SK-N-SH treated with all-trans-retinoic acid at 6 μM for 48 hours (cell line): ENCODE measurements around the gene MAK.

ENCODE experiments used
- ATAC-seq: fragments of 200-7000 bp; cut with Tn5 transposase; 3 replicates; pipeline ENCODE4 v1.9.1; 2020; ENCODE audit warnings: mild to moderate bottlenecking, moderate library complexity
- CREB5 ChIP-seq: fragments of 250-450 bp; sonication (Bioruptor Pico); IDR thresholded peaks from 2 replicates; pipeline ENCODE4 v1.5.1; 2020; ENCODE audit warnings: low read depth, mild to moderate bottlenecking, moderate library complexity
- CSDC2 ChIP-seq: fragments of 250-450 bp; sonication (Bioruptor Pico); IDR thresholded peaks from 2 replicates; pipeline ENCODE4 v1.5.0; 2020; ENCODE audit warnings: mild to moderate bottlenecking, moderate library complexity
- CSRNP3 ChIP-seq: fragments of 250-450 bp; sonication (Bioruptor Pico); IDR thresholded peaks from 2 replicates; pipeline ENCODE4 v1.5.1; 2021; ENCODE audit warnings: mild to moderate bottlenecking, moderate library complexity
- ESRRG ChIP-seq: fragments of 250-450 bp; sonication (Bioruptor Pico); IDR thresholded peaks from 2 replicates; pipeline ENCODE4 v1.6.1; 2021; ENCODE audit warnings: mild to moderate bottlenecking
- GLIS3 ChIP-seq: fragments of 250-450 bp; sonication (Bioruptor Pico); IDR thresholded peaks from 2 replicates; pipeline ENCODE4 v1.5.0; 2020; ENCODE audit warnings: mild to moderate bottlenecking, moderate library complexity
- OSR1 ChIP-seq: fragments of 250-450 bp; sonication (Bioruptor Pico); IDR thresholded peaks from 2 replicates; pipeline ENCODE4 v1.8.0; 2022; ENCODE audit warnings: moderate library complexity, mild to moderate bottlenecking, inconsistent platforms
- PATZ1 ChIP-seq: fragments of 250-450 bp; sonication (Bioruptor Pico); IDR thresholded peaks from 2 replicates; pipeline ENCODE4 v1.8.0; 2020; ENCODE audit warnings: mild to moderate bottlenecking, moderate library complexity, borderline replicate concordance
- POU6F1 ChIP-seq: fragments of 250-450 bp; sonication (Bioruptor Pico); IDR thresholded peaks from 2 replicates; pipeline ENCODE4 v1.8.0; 2021; ENCODE audit warnings: low read depth, mild to moderate bottlenecking, moderate library complexity, borderline replicate concordance
- RARB ChIP-seq: fragments of 250-450 bp; sonication (Bioruptor Pico); IDR thresholded peaks from 2 replicates; pipeline ENCODE4 v1.8.0; 2021; ENCODE audit warnings: mild to moderate bottlenecking, moderate library complexity
- TCF4 ChIP-seq: fragments of 250-450 bp; sonication (Bioruptor Pico); IDR thresholded peaks from 2 replicates; pipeline ENCODE4 v1.8.0; 2021; ENCODE audit warnings: mild to moderate bottlenecking, moderate library complexity, borderline replicate concordance
- TOX ChIP-seq: fragments of 250-450 bp; sonication (Bioruptor Pico); IDR thresholded peaks from 2 replicates; pipeline ENCODE4 v1.8.0; 2021; ENCODE audit warnings: mild to moderate bottlenecking, moderate library complexity, borderline replicate concordance
- TSHZ2 ChIP-seq: fragments of 250-450 bp; sonication (Bioruptor Pico); IDR thresholded peaks from 2 replicates; pipeline ENCODE4 v1.5.0; 2020; ENCODE audit warnings: mild to moderate bottlenecking, moderate library complexity
- ZC3H10 ChIP-seq: fragments of 250-450 bp; sonication (Bioruptor Pico); IDR thresholded peaks from 2 replicates; pipeline ENCODE4 v1.5.1; 2021; ENCODE audit warnings: mild to moderate bottlenecking, moderate library complexity
- ZFP3 ChIP-seq: fragments of 250-450 bp; sonication (Bioruptor Pico); IDR thresholded peaks from 2 replicates; pipeline ENCODE4 v1.5.0; 2020; ENCODE audit warnings: mild to moderate bottlenecking, moderate library complexity
- ZFP30 ChIP-seq: fragments of 450-650 bp; formaldehyde crosslinking; IDR thresholded peaks from 2 replicates; pipeline ENCODE4 v1.5.0; 2022; ENCODE audit warnings: mild to moderate bottlenecking, moderate library complexity
- ZNF565 ChIP-seq: fragments of 450-650 bp; formaldehyde crosslinking; conservative IDR thresholded peaks from 2 replicates; pipeline ENCODE4 v1.5.0; 2020; ENCODE audit warnings: low read depth, mild to moderate bottlenecking, moderate library complexity
- ZNF70 ChIP-seq: fragments of 450-650 bp; formaldehyde crosslinking; IDR thresholded peaks from 2 replicates; pipeline ENCODE4 v1.5.0; 2020; ENCODE audit warnings: mild to moderate bottlenecking, moderate library complexity
- ZNF8 ChIP-seq: fragments of 450-650 bp; formaldehyde crosslinking; IDR thresholded peaks from 2 replicates; pipeline ENCODE4 v1.5.0; 2020; ENCODE audit warnings: mild to moderate bottlenecking, moderate library complexity

Gene MAK

GRCh38 chr6:10730254-10730653 is 108.1 kb downstream of the MAK start:
- TF ChIP-seq ESRRG (CRISPR knock-in tag) (no peak), TOX (CRISPR knock-in tag) (no peak), PATZ1 (CRISPR knock-in tag) (no peak), RARB (CRISPR knock-in tag) (no peak), OSR1 (CRISPR knock-in tag) (no peak), ZNF8 (CRISPR knock-in tag) (no peak), CREB5 (CRISPR knock-in tag) (no peak), ZNF565 (CRISPR knock-in tag) (no peak), ZFP3 (CRISPR knock-in tag) (no peak), ZFP30 (no peak), TSHZ2 (CRISPR knock-in tag) (no peak), POU6F1 (no peak), GLIS3 (no peak), ZC3H10 (CRISPR knock-in tag) (no peak)
- ATAC-seq, result no peak

GRCh38 chr6:10725716-10726115 is 112.6 kb downstream of the MAK start:
- TF ChIP-seq TOX (CRISPR knock-in tag), result no peak
- TF ChIP-seq ZNF565 (CRISPR knock-in tag), result no peak
- TF ChIP-seq ZFP3 (CRISPR knock-in tag), result no peak
- no peak for TF ChIP-seq ZNF70 (CRISPR knock-in tag)
- no peak for ATAC-seq

GRCh38 chr6:10725044-10725443 is 113.3 kb downstream of the MAK start:
- no peak for TF ChIP-seq TCF4
- TF ChIP-seq RARB (CRISPR knock-in tag), result no peak
- TF ChIP-seq ESRRG (CRISPR knock-in tag), result no peak
- TF ChIP-seq PATZ1 (CRISPR knock-in tag), result no peak
- TF ChIP-seq CSDC2 (CRISPR knock-in tag), result no peak
- TF ChIP-seq ZNF565 (CRISPR knock-in tag), result no peak
- no peak for TF ChIP-seq CSRNP3 (CRISPR knock-in tag)
- no peak for ATAC-seq
